AG04449 (cell line): ENCODE measurements around the gene C22orf15.
"Not testable (repeated sequence)": the region's sequence is repeated elsewhere in the genome, so short reads cannot be mapped to it uniquely, and the experiment has no call there.

Source experiments
- CTCF ChIA-PET: fragments of 350-600 bp; formaldehyde crosslinking; extraction: SDS; loops from one replicate; lab custom pipeline; 2021; ENCODE audit warnings: antibody characterized with exemption; lab: Yijun Ruan, JAX
- POLR2A ChIA-PET: fragments of 400-600, 350-600 bp; formaldehyde crosslinking; extraction: SDS; loops from one replicate; lab custom pipeline; 2020; ENCODE audit warnings: antibody characterized with exemption, inconsistent platforms; lab: Yijun Ruan, JAX
- DNase-seq: peaks from one replicate; pipeline ENCODE4 v3.0.0-alpha.2; 2010; ENCODE audit warnings: low read depth, low spot score
- H3K4me3 ChIP-seq: 2 replicates; pipeline ENCODE4 v1.5.1; 2011; ENCODE audit warnings: low read depth, mild to moderate bottlenecking, control low read depth, low read length
- TF ChIP-seq, protein P1 (sequence below): IDR thresholded peaks from one replicate; pipeline ENCODE4 v1.5.1; 2011; ENCODE audit warnings: mild to moderate bottlenecking, moderate library complexity, low read length, control low read depth, inconsistent platforms; ENCODE audit not compliant: insufficient read depth; ENCODE audit errors: missing control alignments

Gene C22orf15

GRCh38 chr22:23718371-23719165 lies 44.2 kb upstream of the C22orf15 start:
- CTCF ChIA-PET = interaction anchor here (1.2 kb wide), 1 partner anchor 29 kb away, joined by 3 read pairs; no protein-coding TSS in a partner anchor
- POLR2A ChIA-PET = no interaction called here
- H3K4me3 ChIP-seq = no peak overlapping the region
- DNase-seq = no peak
- TF ChIP-seq, protein P1, sequence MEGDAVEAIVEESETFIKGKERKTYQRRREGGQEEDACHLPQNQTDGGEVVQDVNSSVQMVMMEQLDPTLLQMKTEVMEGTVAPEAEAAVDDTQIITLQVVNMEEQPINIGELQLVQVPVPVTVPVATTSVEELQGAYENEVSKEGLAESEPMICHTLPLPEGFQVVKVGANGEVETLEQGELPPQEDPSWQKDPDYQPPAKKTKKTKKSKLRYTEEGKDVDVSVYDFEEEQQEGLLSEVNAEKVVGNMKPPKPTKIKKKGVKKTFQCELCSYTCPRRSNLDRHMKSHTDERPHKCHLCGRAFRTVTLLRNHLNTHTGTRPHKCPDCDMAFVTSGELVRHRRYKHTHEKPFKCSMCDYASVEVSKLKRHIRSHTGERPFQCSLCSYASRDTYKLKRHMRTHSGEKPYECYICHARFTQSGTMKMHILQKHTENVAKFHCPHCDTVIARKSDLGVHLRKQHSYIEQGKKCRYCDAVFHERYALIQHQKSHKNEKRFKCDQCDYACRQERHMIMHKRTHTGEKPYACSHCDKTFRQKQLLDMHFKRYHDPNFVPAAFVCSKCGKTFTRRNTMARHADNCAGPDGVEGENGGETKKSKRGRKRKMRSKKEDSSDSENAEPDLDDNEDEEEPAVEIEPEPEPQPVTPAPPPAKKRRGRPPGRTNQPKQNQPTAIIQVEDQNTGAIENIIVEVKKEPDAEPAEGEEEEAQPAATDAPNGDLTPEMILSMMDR = no peak

DNA sequence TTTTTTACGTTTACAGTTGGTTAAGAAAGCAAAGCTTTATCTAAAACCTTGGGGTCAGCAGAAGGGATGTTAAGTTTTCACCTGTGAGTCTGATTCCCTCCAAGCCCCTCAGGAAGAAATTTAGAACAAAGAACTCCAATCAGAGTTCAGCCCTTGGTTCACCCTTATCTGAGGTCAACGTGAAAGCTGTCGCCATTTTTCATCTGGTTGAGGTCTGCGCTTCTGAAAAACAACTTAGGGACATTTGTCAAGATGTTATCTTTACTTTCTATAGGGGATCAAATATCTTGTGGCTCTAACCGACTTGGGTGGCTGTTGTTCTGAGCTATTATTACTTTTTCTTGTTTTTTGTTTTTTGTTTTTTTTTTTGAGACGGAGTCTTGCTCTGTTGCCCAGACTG lies 41.9 kb upstream of the C22orf15 start:
- ChIA-PET POLR2A (no interaction called here), CTCF (no interaction called here)
- TF ChIP-seq, protein P1 = no peak
- H3K4me3 ChIP-seq = no peak overlapping the region
- DNase-seq = no peak

GRCh38 chr22:23722160-23722559 lies 40.6 kb upstream of the C22orf15 start:
- POLR2A ChIA-PET = no interaction called here
- CTCF ChIA-PET = interaction anchor here (0.6 kb wide), 1 partner anchor 9 kb away, joined by 3 read pairs; no protein-coding TSS in a partner anchor
- DNase-seq = no peak
- no peak overlapping the region for H3K4me3 ChIP-seq
- TF ChIP-seq, protein P1 = no peak

DNA sequence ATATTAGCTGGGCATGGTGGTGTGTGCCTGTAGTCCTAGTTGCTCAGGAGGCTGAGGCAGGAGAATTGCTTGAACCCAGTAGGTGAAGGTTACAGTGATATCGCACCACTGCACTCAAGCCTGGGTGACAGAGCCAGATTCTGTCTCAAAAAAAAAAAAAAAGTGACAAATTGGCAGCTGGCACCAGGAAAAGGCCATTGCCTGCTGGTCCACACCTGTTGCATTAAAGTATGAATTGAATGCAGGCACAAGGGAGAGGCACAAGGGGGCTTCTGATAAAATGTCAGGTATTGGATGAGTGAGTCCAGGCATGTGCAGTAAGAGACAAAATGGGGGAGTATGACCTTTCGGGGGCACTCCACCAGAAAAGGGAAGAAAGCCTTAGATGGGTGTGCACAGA lies 40.1 kb upstream of the C22orf15 start:
- CTCF ChIA-PET = interaction anchor here (0.6 kb wide), 1 partner anchor 10 kb away, joined by 3 read pairs; no protein-coding TSS in a partner anchor

GRCh38 chr22:23728108-23728507 lies 34.7 kb upstream of the C22orf15 start:
- POLR2A ChIA-PET = interaction anchor here (1.6 kb wide), 1 partner anchor 11 kb away, joined by 4 read pairs; no protein-coding TSS in a partner anchor

More for the DNA sequence above, 40.1 kb upstream of the C22orf15 start:
- TF ChIP-seq, protein P1 = no peak
- POLR2A ChIA-PET = no interaction called here
- no peak overlapping the region for H3K4me3 ChIP-seq
- no peak for DNase-seq

GRCh38 chr22:23737696-23738095 lies 25.1 kb upstream of the C22orf15 start:
- ChIA-PET POLR2A (no interaction called here), CTCF (interaction anchor here (1.3 kb wide), 1 partner anchor 111 kb away, joined by 3 read pairs; no protein-coding TSS in a partner anchor)
- no peak for DNase-seq
- H3K4me3 ChIP-seq = no peak overlapping the region
- TF ChIP-seq, protein P1 = no peak

More at GRCh38 chr22:23728108-23728507, 34.7 kb upstream of the C22orf15 start:
- H3K4me3 ChIP-seq, DNase-seq: not testable (repeated sequence)
- CTCF ChIA-PET = interaction anchor here (1.0 to 2.6 kb wide), 2 partner anchors 41 to 121 kb away, joined by 3 to 9 read pairs; no protein-coding TSS in a partner anchor
